Right lobe of liver (tissue), 6 donors: ENCODE measurements around the gene PPP1R7. TPM values are rescaled to one million over a fixed set of nuclear protein-coding genes. Genes with fewer than 3 reads are reported as not detected.

ENCODE experiments used
- ATAC-seq, 4 donors: fragments of 200-7000 bp; cut with Tn5 transposase; one replicate each; pipeline ENCODE4 v1.9.1; 2020; ENCODE audit warnings: mild to moderate bottlenecking in 4 of 4, moderate library complexity in 4 of 4
- DNase-seq, 3 donors: peaks; one replicate each; pipeline ENCODE4 v3.0.0-alpha.2; 2020
- H3K27ac ChIP-seq, 3 donors: fragments of 200-600 bp; one replicate each; pipeline ENCODE4 v1.8.0; 2022
- H3K27me3 ChIP-seq, 2 donors: fragments of 200-600 bp; one replicate each; pipeline ENCODE4 v1.8.0; 2022
- H3K36me3 ChIP-seq, 4 donors: fragments of 200-600 bp; sonication (generic) in 1 of 4; one replicate each; pipeline versions ENCODE4 v1.5.1 to v1.8.0; 2017 to 2022; ENCODE audit warnings: control low read depth in 1 of 4
- H3K4me1 ChIP-seq, 4 donors: fragments of 200-600 bp; sonication (generic) in 1 of 4; one replicate each; pipeline versions ENCODE4 v1.5.1 to v1.8.0; 2017 to 2022; ENCODE audit warnings: control low read depth in 1 of 4
- H3K4me3 ChIP-seq, 3 donors: fragments of 200-600 bp; one replicate each; pipeline ENCODE4 v1.8.0; 2022
- H3K9me3 ChIP-seq, 4 donors: fragments of 200-600 bp; sonication (generic) in 1 of 4; one replicate each; pipeline versions ENCODE4 v1.5.1 to v1.8.0; 2017 to 2022; ENCODE audit warnings: control low read depth in 1 of 4
- POLR2A ChIP-seq: fragments of 450-650 bp; IDR thresholded peaks from one replicate; pipeline ENCODE4 v1.6.1; 2017; ENCODE audit warnings: antibody characterized with exemption, mild to moderate bottlenecking
- WGBS: methylation state at CpG from one replicate; pipeline ENCODE4 v1.1.6; 2018; ENCODE audit warnings: low coverage, low lambda C conversion rate; ENCODE audit not compliant: insufficient coverage; ENCODE audit errors: missing lambda C conversion rate; 5-methylcytosine and 5-hydroxymethylcytosine counted together
- intact Hi-C, 2 donors: fragments of 100-400 bp; cut with DNase I; formaldehyde crosslinking; loops; one replicate each; pipeline versions ENCODE4 v1.11.2 to v1.14.1; 2022
- small RNA-seq, 2 experiments: library from RNA; depleted of rRNA; stranded (forward); fragments of <200 nt; gene quantifications; one replicate each; pipeline ENCODE3, GENCODE V24; 2016
- total RNA-seq, 6 experiments: library from RNA; depleted of rRNA in 2 of 6; stranded (reverse); fragments of >200 nt in 2 of 6; fragmentation: NEBNext Ultra II Directional in 3 of 6; extraction: Animal tissue kit (Norgen Biotek cat#: 25700) in 3 of 6; gene quantifications; one replicate each; pipeline versions ENCODE4 v1.1.0 to v1.2.4, GENCODE V29; 2016 to 2023
- TF ChIP-seq, protein P1 (sequence below), 4 donors: fragments of 200-600 bp in 3 of 4; fragments of 450-650 bp in 1 of 4; IDR thresholded peaks; one replicate each; pipeline versions ENCODE4 v1.5.1 to v1.8.0; 2016 to 2022; ENCODE audit warnings: antibody characterized with exemption in 4 of 4, mild to moderate bottlenecking in 2 of 4
- donor health status: DM: no; HTN: yes; CAD: no.
- donor health status: DM: no; HTN: no; CAD: no.
- donor health status: DM: no; HTN: no; CAD: no.
- donor health status: DM: no; HTN: yes; CAD: no.
- donor health status: DM: no; HTN: yes; CAD: no.

Gene PPP1R7
- total RNA-seq, 6 experiments from 2014 or later, result 27.8 to 35.7 (median 29.5) TPM

DNA sequence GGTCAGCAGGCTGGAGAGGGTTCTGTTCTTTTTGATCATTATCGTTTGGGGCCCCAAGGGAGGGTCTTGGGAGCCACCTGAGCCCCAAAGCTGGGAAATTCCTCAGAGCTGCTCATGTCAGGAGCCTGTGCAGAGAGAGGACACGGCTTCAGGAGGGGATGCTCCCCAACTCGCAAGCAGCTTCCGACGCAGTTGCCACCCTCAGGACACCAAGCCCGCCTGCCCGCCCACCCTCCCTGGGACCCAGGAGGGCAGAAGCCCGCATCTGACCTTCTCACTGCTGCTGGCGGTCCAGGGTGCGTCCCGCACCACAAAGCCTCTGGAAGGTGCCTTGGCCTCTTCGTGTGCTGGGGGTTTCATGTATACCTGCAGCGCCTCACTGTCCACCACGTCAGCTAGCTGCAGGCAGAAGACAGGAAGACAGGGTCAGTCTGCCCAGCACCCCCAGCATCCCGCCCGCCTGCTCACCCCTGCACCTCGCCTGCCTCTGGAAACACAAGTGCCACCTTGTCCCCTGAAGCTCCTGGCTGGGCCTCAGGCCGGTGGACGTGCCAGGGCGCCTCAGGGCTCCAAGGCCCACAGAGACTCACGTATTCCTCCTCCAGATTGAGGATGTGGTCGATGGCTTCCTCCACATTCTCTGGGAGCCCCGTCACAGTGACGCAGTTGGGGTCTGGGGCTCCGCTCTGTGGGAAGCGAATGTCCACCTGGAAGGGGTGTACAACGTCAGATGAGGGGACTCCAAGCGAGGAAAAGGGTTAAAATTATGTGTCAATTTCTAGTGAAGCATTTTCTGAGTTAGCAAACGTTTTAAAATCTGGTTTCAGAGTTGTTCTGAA is 79.5 kb downstream of the PPP1R7 start:
- Histone ChIP-seq H3K4me1 (no peaks in the 10 kb centered on the region), H3K36me3 (peaks cover 17 to 82% (median 48%) of the 10 kb centered on the region in 4 donors), H3K27ac (no peak overlapping the region), H3K4me3 (no peak overlapping the region), H3K27me3 (no peaks in the 10 kb centered on the region), H3K9me3 (no peaks in the 10 kb centered on the region)
- no peak for TF ChIP-seq POLR2A
- TF ChIP-seq, protein P1, sequence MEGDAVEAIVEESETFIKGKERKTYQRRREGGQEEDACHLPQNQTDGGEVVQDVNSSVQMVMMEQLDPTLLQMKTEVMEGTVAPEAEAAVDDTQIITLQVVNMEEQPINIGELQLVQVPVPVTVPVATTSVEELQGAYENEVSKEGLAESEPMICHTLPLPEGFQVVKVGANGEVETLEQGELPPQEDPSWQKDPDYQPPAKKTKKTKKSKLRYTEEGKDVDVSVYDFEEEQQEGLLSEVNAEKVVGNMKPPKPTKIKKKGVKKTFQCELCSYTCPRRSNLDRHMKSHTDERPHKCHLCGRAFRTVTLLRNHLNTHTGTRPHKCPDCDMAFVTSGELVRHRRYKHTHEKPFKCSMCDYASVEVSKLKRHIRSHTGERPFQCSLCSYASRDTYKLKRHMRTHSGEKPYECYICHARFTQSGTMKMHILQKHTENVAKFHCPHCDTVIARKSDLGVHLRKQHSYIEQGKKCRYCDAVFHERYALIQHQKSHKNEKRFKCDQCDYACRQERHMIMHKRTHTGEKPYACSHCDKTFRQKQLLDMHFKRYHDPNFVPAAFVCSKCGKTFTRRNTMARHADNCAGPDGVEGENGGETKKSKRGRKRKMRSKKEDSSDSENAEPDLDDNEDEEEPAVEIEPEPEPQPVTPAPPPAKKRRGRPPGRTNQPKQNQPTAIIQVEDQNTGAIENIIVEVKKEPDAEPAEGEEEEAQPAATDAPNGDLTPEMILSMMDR (IDR thresholded peaks at IDR 0.05), result no peak
- ATAC-seq (no peak), DNase-seq (peak in 1 of 3 donors; percentile 50)
- WGBS, result 94% methylated on average over 3 of the region's 29 CpGs
- intact Hi-C loops, result no loop called here

DNA sequence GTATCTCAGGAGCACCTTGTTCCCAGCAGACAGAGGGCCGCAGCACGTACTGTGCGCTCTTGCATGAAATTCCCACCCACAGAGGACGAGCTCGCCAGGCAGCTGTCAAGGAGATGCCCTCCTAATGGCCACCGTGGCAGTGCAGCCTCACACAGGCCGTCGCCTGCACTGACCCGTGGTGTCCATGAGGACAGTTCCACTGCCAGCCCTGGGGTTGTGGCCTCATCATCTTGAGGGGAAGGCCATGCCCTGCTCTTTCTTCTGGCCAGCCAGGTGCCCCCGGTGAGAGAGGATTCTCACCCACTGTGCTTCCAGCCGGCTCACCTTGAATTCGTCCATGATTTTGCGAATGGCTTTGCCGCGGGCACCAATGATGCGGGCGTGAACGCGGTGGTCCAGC is 80.2 kb downstream of the PPP1R7 start:
- H3K27ac ChIP-seq, result no peak overlapping the region
- no peaks in the 10 kb centered on the region for H3K9me3 ChIP-seq
- 97% methylated on average over 7 of the region's 19 CpGs for WGBS
- ATAC-seq, result no peak
- H3K4me3 ChIP-seq, result no peak overlapping the region
- peaks cover 17 to 88% (median 52%) of the 10 kb centered on the region in 4 donors for H3K36me3 ChIP-seq
- TF ChIP-seq, protein P1 (IDR thresholded peaks at IDR 0.05), result no peak
- no peak for TF ChIP-seq POLR2A
- peak in 1 of 3 donors; percentile 36 for DNase-seq
- H3K4me1 ChIP-seq, result no peaks in the 10 kb centered on the region
- H3K27me3 ChIP-seq, result no peaks in the 10 kb centered on the region
- intact Hi-C loops, result no loop called here

DNA sequence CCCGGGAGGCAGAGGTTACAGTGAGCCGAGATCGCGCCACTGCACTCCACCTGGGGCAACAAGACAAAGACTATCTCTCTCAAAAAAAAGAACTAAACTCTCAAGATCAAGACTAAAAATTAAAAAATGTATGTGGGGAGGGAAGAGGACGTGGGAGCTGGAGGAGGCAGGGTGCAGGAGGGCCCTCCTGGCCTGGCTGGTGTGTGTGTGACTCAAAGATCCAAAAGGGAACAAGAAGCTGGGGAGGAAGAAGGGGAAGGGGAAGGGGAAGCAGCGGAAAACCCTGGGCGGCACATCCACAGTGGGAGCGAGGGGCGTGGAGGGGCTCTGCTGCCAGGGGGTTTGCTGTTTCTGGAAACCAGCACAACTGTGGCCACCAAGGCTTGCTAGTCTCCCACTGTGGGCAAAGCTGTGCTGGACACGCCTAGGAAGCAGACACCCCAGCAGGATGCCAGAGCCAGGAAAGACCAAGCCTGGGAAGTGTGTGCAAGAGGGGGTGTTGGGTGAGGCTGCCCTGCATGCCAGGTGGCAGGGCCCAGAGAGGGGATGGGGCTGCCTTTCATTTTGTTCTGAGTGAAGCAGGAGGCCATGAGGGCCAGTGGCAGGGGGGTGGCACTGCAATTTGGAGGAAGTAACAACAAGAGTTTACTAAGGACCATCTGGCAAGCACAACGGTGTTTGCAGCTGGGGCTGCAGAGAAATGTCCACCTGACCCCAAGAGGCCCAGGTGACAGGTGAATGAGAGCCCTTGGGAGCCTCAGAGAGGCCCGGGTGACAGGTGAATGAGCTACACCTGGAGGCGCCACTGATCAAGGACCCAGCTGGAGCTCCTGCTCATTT is 82.7 kb downstream of the PPP1R7 start:
- H3K4me1 ChIP-seq, result no peaks in the 10 kb centered on the region
- no peak overlapping the region for H3K4me3 ChIP-seq
- TF ChIP-seq POLR2A, result no peak
- TF ChIP-seq, protein P1 (IDR thresholded peaks at IDR 0.05), result no peak
- intact Hi-C loops, result no loop called here
- H3K27ac ChIP-seq, result no peak overlapping the region
- ATAC-seq, result no peak
- WGBS, result 75% methylated on average over 4 of the region's 13 CpGs
- H3K27me3 ChIP-seq, result no peaks in the 10 kb centered on the region
- no peaks in the 10 kb centered on the region for H3K9me3 ChIP-seq
- H3K36me3 ChIP-seq, result peaks cover 26 to 100% (median 62%) of the 10 kb centered on the region in 4 donors
- DNase-seq, result peak in 2 of 3 donors; percentile 9 to 40

Small RNAs within 50 kb of the gene (small RNA-seq; reads per million reads assigned to genes)
- gene AC005237.2, result 0 reads per million in 2 experiments

Other genes starting within 250 kb of the PPP1R7 start
- gene CROCC2, start 244.1 kb upstream of the PPP1R7 start, total RNA-seq, result under 1 TPM in 5 of 6 experiments, not detected in 1; 0.06 to 0.15 (median 0.12) TPM
- gene SNED1, start 151.8 kb upstream of the PPP1R7 start, total RNA-seq, result 10 to 100 TPM in 4 of 6 experiments, 1 to 10 TPM in 2; 7.4 to 27.8 (median 13.2) TPM
- 10 to 100 TPM; 12.1 to 26.3 (median 17.0) TPM for gene MTERF4, start 48.2 kb upstream of the PPP1R7 start, total RNA-seq
- gene PASK, start 995 bp upstream of the PPP1R7 start, total RNA-seq, result 1 to 10 TPM; 2.0 to 4.2 (median 3.4) TPM
- 1 to 10 TPM in 3 of 6 experiments, under 1 TPM in 3; 0.61 to 2.4 (median 0.97) TPM for gene ANO7, start 38.2 kb downstream of the PPP1R7 start, total RNA-seq
- gene HDLBP, start 165.2 kb downstream of the PPP1R7 start, total RNA-seq, result 100 to 1,000 TPM; 341 to 557 (median 479) TPM
- 10 to 100 TPM; 66.6 to 97.9 (median 86.2) TPM for gene SEPTIN2, start 165.5 kb downstream of the PPP1R7 start, total RNA-seq
- 10 to 100 TPM; 13.3 to 41.3 (median 28.7) TPM for gene FARP2, start 205.8 kb downstream of the PPP1R7 start, total RNA-seq